Natural killer cell (primary cell): ENCODE data around the gene ABHD11. TPM values are rescaled to one million over a fixed set of nuclear protein-coding genes. Genes with fewer than 3 reads are reported as not detected.
A peak's percentile ranks its signal among the peaks of the same experiment; 100 is the strongest.
"Not testable (repeated sequence)": the region's sequence is repeated elsewhere in the genome, so short reads cannot be mapped to it uniquely, and the experiment has no call there.

ENCODE experiments used
- ATAC-seq, 3 donors: fragments of 150-1000 bp in 2 of 3; fragments of 200-7000 bp in 1 of 3; cut with Tn5 transposase; 1 replicate in 1 of 3; 2 replicates in 2 of 3; pipeline ENCODE4 v1.10.0; 2021; ENCODE audit warnings: mild to moderate bottlenecking in 2 of 3, moderate library complexity in 2 of 3
- DNase-seq, 2 donors: peaks; one replicate each; pipeline versions ENCODE4 v3.0.0 to v3.0.0-alpha.2; 2013 to 2021; ENCODE audit warnings: mixed read lengths in 1 of 2
- H3K27ac ChIP-seq: one replicate; pipeline ENCODE4 v1.5.1; 2013; ENCODE audit warnings: mild to moderate bottlenecking, low read length
- H3K27me3 ChIP-seq: one replicate; pipeline ENCODE4 v1.6.1; 2013; ENCODE audit warnings: low read length; ENCODE audit not compliant: control insufficient read depth, insufficient read depth
- H3K36me3 ChIP-seq: one replicate; pipeline ENCODE4 v1.6.1; 2013; ENCODE audit warnings: low read length; ENCODE audit not compliant: control insufficient read depth, insufficient read depth
- H3K4me1 ChIP-seq: one replicate; pipeline ENCODE4 v1.6.1; 2013; ENCODE audit warnings: low read length; ENCODE audit not compliant: control insufficient read depth, insufficient read depth
- H3K4me3 ChIP-seq: one replicate; pipeline ENCODE4 v1.5.1; 2013; ENCODE audit warnings: low read length
- H3K9me3 ChIP-seq: one replicate; pipeline ENCODE4 v1.6.1; 2013; ENCODE audit warnings: low read length; ENCODE audit not compliant: control insufficient read depth, insufficient read depth
- H3K27ac Mint-ChIP-seq, 2 donors: one replicate each; pipeline ENCODE4 v1.8.0; 2022; ENCODE audit warnings: mild to moderate bottlenecking in 2 of 2, mixed read lengths in 2 of 2, moderate library complexity in 1 of 2
- H3K27me3 Mint-ChIP-seq, 2 donors: one replicate each; pipeline ENCODE4 v1.8.0; 2022; ENCODE audit warnings: low read depth in 2 of 2, mixed read lengths in 2 of 2
- H3K36me3 Mint-ChIP-seq: one replicate; pipeline ENCODE4 v1.8.0; 2022; ENCODE audit warnings: mixed read lengths
- H3K4me1 Mint-ChIP-seq, 2 donors: one replicate each; pipeline ENCODE4 v1.8.0; 2022; ENCODE audit warnings: mixed read lengths in 2 of 2
- H3K4me3 Mint-ChIP-seq: one replicate; pipeline ENCODE4 v1.8.0; 2022; ENCODE audit warnings: mild to moderate bottlenecking, moderate library complexity, mixed read lengths
- H3K9me3 Mint-ChIP-seq, 2 donors: one replicate each; pipeline ENCODE4 v1.8.0; 2022; ENCODE audit warnings: mixed read lengths in 2 of 2
- WGBS: methylation state at CpG from one replicate; pipeline ENCODE4 v1.1.7; 2013; ENCODE audit warnings: missing lambda C conversion rate; ENCODE audit not compliant: insufficient coverage; 5-methylcytosine and 5-hydroxymethylcytosine counted together
- intact Hi-C: fragments of 100-400 bp; cut with micrococcal nuclease; formaldehyde crosslinking; loops from one replicate; pipeline ENCODE4 v1.14.2; 2022
- total RNA-seq, 4 donors: library from RNA; stranded (reverse); fragments of 120-200 nt in 1 of 4; gene quantifications; one replicate each; pipeline versions ENCODE4 v1.2.3 to v1.2.4, GENCODE V29; 2013 to 2022
- TF ChIP-seq, protein P1 (sequence below): fragments of 200-600 bp; IDR thresholded peaks from one replicate; pipeline ENCODE4 v1.8.0; 2022; ENCODE audit warnings: antibody characterized with exemption

Gene ABHD11
- total RNA-seq, 3 donors from 2014 or later (not counting 1 experiment from before 2014, with no cell fraction given): 14.7 to 23.7 (median 20.0) TPM

DNA sequence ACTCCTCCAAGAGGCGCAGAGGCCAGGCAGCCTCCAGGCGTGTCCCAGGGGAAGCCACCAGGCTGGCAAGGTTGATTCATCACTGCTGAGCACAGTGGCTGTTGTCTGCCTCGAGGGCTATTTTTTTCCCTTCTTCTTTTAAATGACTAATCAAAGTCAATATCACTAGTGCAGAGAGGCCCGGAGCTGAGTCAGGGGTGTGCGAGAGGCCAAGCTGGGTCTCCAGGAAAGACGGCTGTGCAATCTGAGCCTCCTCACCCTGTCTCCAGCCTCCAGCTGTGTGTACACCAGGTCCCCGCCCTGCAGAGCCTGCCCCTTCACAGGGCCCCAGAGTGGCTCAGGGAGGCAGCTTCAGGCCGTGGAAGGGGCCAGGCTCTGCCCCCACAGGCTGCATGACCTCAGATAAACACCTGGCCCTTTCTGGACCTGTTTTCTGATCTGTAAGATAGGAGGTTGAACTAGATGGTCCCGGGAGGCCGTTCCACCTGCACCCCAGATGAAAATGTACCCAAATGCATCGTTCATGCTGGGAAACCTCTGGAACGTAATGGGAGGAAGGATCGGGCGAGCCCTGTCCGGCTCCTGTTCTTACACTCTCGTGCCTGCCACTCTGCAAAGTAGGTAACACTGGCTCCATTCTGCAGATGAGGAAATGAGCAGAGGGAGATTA lies 22.8 kb downstream of the ABHD11 start:
- Mint-ChIP-seq H3K36me3 (no peaks in the 10 kb centered on the region), H3K27me3 (no peaks in the 10 kb centered on the region), H3K27ac (no peak overlapping the region), H3K4me3 (no peak overlapping the region), H3K4me1 (peaks cover 35 to 42% of the 10 kb centered on the region in 2 donors), H3K9me3 (no peaks in the 10 kb centered on the region)
- Histone ChIP-seq H3K27ac (no peak overlapping the region), H3K27me3 (no peaks in the 10 kb centered on the region), H3K9me3 (no peaks in the 10 kb centered on the region), H3K36me3 (no peaks in the 10 kb centered on the region), H3K4me1 (peaks cover 42% of the 10 kb centered on the region), H3K4me3 (no peak overlapping the region)
- ATAC-seq: no peak
- 55% methylated on average over 16 of the region's 16 CpGs for WGBS
- TF ChIP-seq, protein P1, sequence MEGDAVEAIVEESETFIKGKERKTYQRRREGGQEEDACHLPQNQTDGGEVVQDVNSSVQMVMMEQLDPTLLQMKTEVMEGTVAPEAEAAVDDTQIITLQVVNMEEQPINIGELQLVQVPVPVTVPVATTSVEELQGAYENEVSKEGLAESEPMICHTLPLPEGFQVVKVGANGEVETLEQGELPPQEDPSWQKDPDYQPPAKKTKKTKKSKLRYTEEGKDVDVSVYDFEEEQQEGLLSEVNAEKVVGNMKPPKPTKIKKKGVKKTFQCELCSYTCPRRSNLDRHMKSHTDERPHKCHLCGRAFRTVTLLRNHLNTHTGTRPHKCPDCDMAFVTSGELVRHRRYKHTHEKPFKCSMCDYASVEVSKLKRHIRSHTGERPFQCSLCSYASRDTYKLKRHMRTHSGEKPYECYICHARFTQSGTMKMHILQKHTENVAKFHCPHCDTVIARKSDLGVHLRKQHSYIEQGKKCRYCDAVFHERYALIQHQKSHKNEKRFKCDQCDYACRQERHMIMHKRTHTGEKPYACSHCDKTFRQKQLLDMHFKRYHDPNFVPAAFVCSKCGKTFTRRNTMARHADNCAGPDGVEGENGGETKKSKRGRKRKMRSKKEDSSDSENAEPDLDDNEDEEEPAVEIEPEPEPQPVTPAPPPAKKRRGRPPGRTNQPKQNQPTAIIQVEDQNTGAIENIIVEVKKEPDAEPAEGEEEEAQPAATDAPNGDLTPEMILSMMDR: no peak
- DNase-seq: no peak
- intact Hi-C loops: loop anchor here (5.0 kb wide), 1 partner anchor 33 kb away; the partner anchor contains the start of genes BUD23 and DNAJC30

DNA sequence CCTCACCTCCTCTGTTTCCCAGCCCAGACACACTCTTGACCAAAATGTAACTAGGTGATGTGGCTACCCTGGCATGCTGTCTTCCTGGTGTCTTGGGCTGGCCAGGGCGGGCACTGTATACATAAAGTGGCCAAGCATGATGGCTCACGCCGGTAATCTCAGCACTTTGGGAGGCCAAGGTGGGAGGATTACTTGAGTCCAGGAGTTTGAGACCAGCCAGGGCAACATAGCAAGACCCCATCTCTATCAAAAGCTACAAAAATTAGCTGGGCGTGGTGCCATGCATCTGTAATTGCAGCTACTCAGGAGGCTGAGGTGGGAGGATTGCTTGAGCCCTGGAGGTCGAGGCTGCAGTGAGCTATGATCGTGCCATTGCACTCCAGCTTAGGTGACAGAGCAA lies 25.3 kb downstream of the ABHD11 start:
- intact Hi-C loops, H3K27me3 Mint-ChIP-seq, H3K27me3 ChIP-seq, H3K4me3 Mint-ChIP-seq, ATAC-seq, H3K36me3 ChIP-seq, H3K9me3 ChIP-seq, H3K27ac Mint-ChIP-seq, H3K9me3 Mint-ChIP-seq, H3K36me3 Mint-ChIP-seq, H3K27ac ChIP-seq, H3K4me3 ChIP-seq, DNase-seq: not testable (repeated sequence)
- 79% methylated on average over 6 of the region's 6 CpGs for WGBS
- peaks cover 28 to 32% of the 10 kb centered on the region in 2 donors for H3K4me1 Mint-ChIP-seq
- peaks cover 28% of the 10 kb centered on the region for H3K4me1 ChIP-seq

DNA sequence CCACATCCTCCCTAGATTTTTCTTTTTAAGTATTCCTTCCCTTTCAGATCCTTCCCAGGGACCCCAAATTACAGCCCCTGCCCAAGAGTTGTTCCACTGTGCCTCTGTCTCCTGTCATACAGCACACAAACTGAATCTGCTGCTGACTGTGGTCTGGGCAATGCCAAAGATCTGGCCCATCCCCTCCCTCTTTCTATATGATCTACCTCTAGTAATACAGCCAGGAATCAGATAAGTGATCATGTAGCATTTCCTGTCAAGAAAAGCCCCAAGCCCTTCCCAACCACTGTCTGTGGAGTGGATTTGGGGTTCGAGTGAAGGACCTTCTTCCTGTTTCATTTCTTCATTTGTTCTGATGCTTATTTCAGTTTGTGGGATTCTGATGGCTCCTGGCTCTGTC lies 25.8 kb downstream of the ABHD11 start:
- H3K4me3 Mint-ChIP-seq: no peak overlapping the region
- H3K9me3 Mint-ChIP-seq: no peaks in the 10 kb centered on the region
- no peak for DNase-seq
- no CpG with 5 or more reads among the region's 1 CpG for WGBS
- no peaks in the 10 kb centered on the region for H3K27me3 Mint-ChIP-seq
- Histone ChIP-seq H3K9me3 (no peaks in the 10 kb centered on the region), H3K36me3 (no peaks in the 10 kb centered on the region), H3K4me1 (peaks cover 22% of the 10 kb centered on the region), H3K4me3 (no peak overlapping the region), H3K27me3 (no peaks in the 10 kb centered on the region), H3K27ac (no peak overlapping the region)
- TF ChIP-seq, protein P1: no peak
- no peaks in the 10 kb centered on the region for H3K36me3 Mint-ChIP-seq
- H3K4me1 Mint-ChIP-seq: peaks cover 22 to 26% of the 10 kb centered on the region in 2 donors
- peak overlapping the region in 1 of 2 donors; percentile 61 for H3K27ac Mint-ChIP-seq
- no peak for ATAC-seq
- intact Hi-C loops: no loop called here

DNA sequence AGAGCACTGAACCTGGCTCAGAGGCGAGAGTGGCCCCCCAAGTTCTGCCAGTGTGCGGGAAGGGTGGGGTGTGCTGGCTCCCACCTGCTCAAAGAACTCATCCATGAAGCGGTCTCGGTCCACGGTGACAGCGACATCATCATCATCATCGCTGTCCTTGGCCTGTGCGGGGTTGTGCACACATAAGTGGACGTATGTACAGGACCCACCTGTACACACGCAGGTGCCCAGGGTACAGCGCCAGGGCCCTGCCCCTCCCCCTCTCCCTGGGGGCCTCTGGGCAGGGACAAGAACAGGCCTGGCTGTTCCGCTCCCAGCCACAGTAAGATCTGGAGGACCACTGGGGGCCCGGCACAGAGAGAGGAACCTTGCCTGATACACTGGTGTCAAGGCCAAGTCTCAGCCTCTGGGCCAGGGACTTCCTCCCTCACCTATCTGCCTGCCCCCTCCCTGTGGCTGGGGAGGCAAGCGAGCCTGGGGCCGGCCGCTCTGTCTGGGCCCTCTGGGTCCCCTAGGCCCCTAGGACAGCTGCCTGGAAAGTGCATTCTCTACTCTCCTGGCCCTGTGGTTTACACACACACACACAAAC lies 29.5 kb downstream of the ABHD11 start:
- no peak overlapping the region for H3K4me3 Mint-ChIP-seq

More for the DNA sequence above, 29.5 kb downstream of the ABHD11 start:
- H3K36me3 Mint-ChIP-seq: no peaks in the 10 kb centered on the region
- Histone ChIP-seq H3K27me3 (no peaks in the 10 kb centered on the region), H3K9me3 (no peaks in the 10 kb centered on the region), H3K27ac (no peak overlapping the region), H3K36me3 (no peaks in the 10 kb centered on the region), H3K4me1 (peaks cover 12% of the 10 kb centered on the region), H3K4me3 (no peak overlapping the region)
- H3K4me1 Mint-ChIP-seq: peaks cover 11 to 26% of the 10 kb centered on the region in 2 donors
- TF ChIP-seq, protein P1: no peak
- WGBS: 92% methylated on average over 16 of the region's 16 CpGs
- no peaks in the 10 kb centered on the region for H3K9me3 Mint-ChIP-seq
- no peak overlapping the region for H3K27ac Mint-ChIP-seq
- DNase-seq: no peak
- intact Hi-C loops: no loop called here
- ATAC-seq: no peak
- no peaks in the 10 kb centered on the region for H3K27me3 Mint-ChIP-seq
